Transverse colon (tissue), 4 donors: ENCODE results near the gene FAM241A. TPM values are rescaled to one million over a fixed set of nuclear protein-coding genes. Genes with fewer than 3 reads are reported as not detected.

Experiments
- DNase-seq: peaks from one replicate; pipeline ENCODE4 v3.0.0-alpha.2; 2019
- H3K27ac ChIP-seq, 4 donors: fragments of 200-600 bp; sonication (generic); 2 replicates each; pipeline ENCODE4 v1.5.1; 2016 to 2018; ENCODE audit warnings: inconsistent platforms in 4 of 4
- H3K27me3 ChIP-seq: fragments of 200-600 bp; sonication (generic); 2 replicates; pipeline ENCODE4 v1.5.1; 2017; ENCODE audit warnings: inconsistent platforms
- H3K36me3 ChIP-seq, 4 donors: fragments of 200-600 bp; sonication (generic); 2 replicates each; pipeline ENCODE4 v1.5.1; 2017 to 2019; ENCODE audit warnings: inconsistent platforms in 4 of 4
- H3K4me1 ChIP-seq, 4 donors: fragments of 200-600 bp; sonication (generic); 2 replicates each; pipeline ENCODE4 v1.5.1; 2017 to 2020; ENCODE audit warnings: inconsistent platforms in 4 of 4
- H3K4me3 ChIP-seq, 4 donors: fragments of 200-600 bp; sonication (generic); 1 replicate in 1 of 4; 2 replicates in 3 of 4; pipeline versions ENCODE4 v1.5.1 to v1.6.1; 2017 to 2019; ENCODE audit warnings: inconsistent platforms in 4 of 4
- H3K9me3 ChIP-seq, 2 donors: fragments of 200-600 bp; sonication (generic); 2 replicates each; pipeline ENCODE4 v1.5.1; 2017 to 2019; ENCODE audit warnings: inconsistent platforms in 2 of 2
- CTCF ChIP-seq, 5 experiments: fragments of 200-600 bp in 3 of 5; fragments of 450-650 bp in 2 of 5; sonication (generic) in 3 of 5; IDR thresholded peaks; 1 replicate in 2 of 5; 2 replicates in 3 of 5; pipeline ENCODE4 v1.5.1; 2016 to 2017; ENCODE audit warnings: antibody characterized with exemption in 5 of 5, inconsistent platforms in 3 of 5, mild to moderate bottlenecking in 2 of 5, moderate library complexity in 1 of 5
- EP300 ChIP-seq: sonication (generic); formaldehyde crosslinking; IDR thresholded peaks from one replicate; pipeline ENCODE4 v1.6.1; 2017; ENCODE audit warnings: antibody characterized with exemption, low read depth
- POLR2A ChIP-seq: fragments of 450-650 bp; IDR thresholded peaks from one replicate; pipeline ENCODE4 v1.6.1; 2016; ENCODE audit warnings: antibody characterized with exemption, mild to moderate bottlenecking, moderate library complexity
- POLR2AphosphoS5 ChIP-seq, 3 donors: sonication (generic); formaldehyde crosslinking; IDR thresholded peaks; one replicate each; pipeline ENCODE4 v1.6.1; 2016; ENCODE audit warnings: antibody characterized with exemption in 3 of 3
- WGBS, 2 donors: methylation state at CpG; one replicate each; pipeline ENCODE4 v1.1.5; 2018; ENCODE audit warnings: low coverage in 1 of 2; 5-methylcytosine and 5-hydroxymethylcytosine counted together
- in situ Hi-C, 4 donors: fragments of 200-750 bp; cut with MboI; loops; one replicate each; pipeline versions ENCODE4 v1.15.0 to v1.15.1; 2017; ENCODE audit warnings: low sequenced_read_pairs in 3 of 4, low pct_ligation_motif_present in 1 of 4, low pct_unique_long_range_greater_than_20kb in 1 of 4
- intact Hi-C: fragments of 100-400 bp; cut with DNase I; formaldehyde crosslinking; loops from one replicate; pipeline ENCODE4 v1.15.1; 2023; ENCODE audit warnings: low total_unique reads
- total RNA-seq, 4 donors: library from RNA; depleted of rRNA; stranded (reverse); fragments of >200 nt; gene quantifications; one replicate each; pipeline ENCODE4 v1.1.0, GENCODE V29; 2016

The FAM241A gene
- 1 to 10 TPM in 3 of 4 donors, under 1 TPM in 1; 0.37 to 4.4 (median 1.7) TPM for total RNA-seq

GRCh38 chr4:112145326-112145789 lies at the start of gene FAM241A:
FAM241A (plus strand) TSS chr4:112145454; CDS start chr4:112145581, 127 bp downstream.
- intact Hi-C loops (no loop called here), in situ Hi-C loops (no loop called here)
- TF ChIP-seq EP300 (no peak), POLR2A (peak; percentile 35), CTCF (IDR thresholded peaks at IDR 0.05) (no peak), POLR2AphosphoS5 (IDR thresholded peaks at IDR 0.05) (peak; percentile 74 to 81 (median 79))
- Histone ChIP-seq H3K27ac (peak within 1 kb of the TSS; percentile 91 to 95 (median 94)), H3K4me3 (peak within 1 kb of the TSS; percentile 75 to 90 (median 84)), H3K4me1 (peaks cover 0 to 12% (median 6%) of the 10 kb centered on the region in 4 donors), H3K27me3 (no peaks in the 10 kb centered on the region), H3K9me3 (no peaks in the 10 kb centered on the region), H3K36me3 (no peaks in the 10 kb centered on the region)
- WGBS, 2 donors: 0% methylated on average over 52 of the region's 70 CpGs; no CpG with 5 or more reads in 1 of the 2 donors
- DNase-seq: peak; percentile 89

GRCh38 chr4:112098841-112099530 lies 46.3 kb upstream of the FAM241A start:
- in situ Hi-C loops (loop anchor here in 1 of 4 donors (5.0 kb wide), 1 partner anchor 133 kb away; the partner anchor contains the start of gene AP1AR), intact Hi-C loops (no loop called here)
- H3K4me3 ChIP-seq: no peak overlapping the region
- H3K9me3 ChIP-seq: no peaks in the 10 kb centered on the region
- no peak for TF ChIP-seq POLR2AphosphoS5 (IDR thresholded peaks at IDR 0.05)
- TF ChIP-seq EP300: no peak
- no peak for TF ChIP-seq CTCF (IDR thresholded peaks at IDR 0.05)
- no peak for TF ChIP-seq POLR2A
- 80% methylated on average over 4 of the region's 4 CpGs for WGBS, 2 donors
- no peak overlapping the region for H3K27ac ChIP-seq
- H3K36me3 ChIP-seq: no peaks in the 10 kb centered on the region
- no peaks in the 10 kb centered on the region for H3K27me3 ChIP-seq
- peaks cover 0 to 5% (median 0%) of the 10 kb centered on the region in 4 donors for H3K4me1 ChIP-seq
- DNase-seq: no peak

GRCh38 chr4:112099701-112100297 lies 45.5 kb upstream of the FAM241A start:
- Histone ChIP-seq H3K4me1 (peaks cover 0 to 5% (median 0%) of the 10 kb centered on the region in 4 donors), H3K27ac (no peak overlapping the region), H3K4me3 (no peak overlapping the region), H3K9me3 (no peaks in the 10 kb centered on the region), H3K36me3 (no peaks in the 10 kb centered on the region), H3K27me3 (no peaks in the 10 kb centered on the region)
- peak; percentile 58 to 65 (median 64) for TF ChIP-seq CTCF (IDR thresholded peaks at IDR 0.05)
- TF ChIP-seq POLR2A: no peak
- DNase-seq: no peak
- intact Hi-C loops: loop anchor here (2.0 kb wide), 1 partner anchor 135 kb away; no protein-coding TSS in a partner anchor
- in situ Hi-C loops: loop anchor here (5.0 to 25.0 kb wide), 4 partner anchors 113 to 138 kb away; partner anchors contain the start of gene AP1AR (in 3 of the 4)
- 21% methylated on average over 5 of the region's 5 CpGs for WGBS, 2 donors

- intact Hi-C loops (no loop called here), in situ Hi-C loops (loop anchor here in 3 of 4 donors (10.0 to 25.0 kb wide), 3 partner anchors 109 to 134 kb away; partner anchors contain the start of gene AP1AR (in 2 of the 3))
- peaks cover 0 to 9% (median 0%) of the 10 kb centered on the region in 4 donors for H3K4me1 ChIP-seq
- no peak overlapping the region for H3K27ac ChIP-seq
- no peak for DNase-seq
- H3K27me3 ChIP-seq: no peaks in the 10 kb centered on the region
- H3K9me3 ChIP-seq: no peaks in the 10 kb centered on the region
- H3K4me3 ChIP-seq: no peak overlapping the region
- 80 to 81% methylated on average over 6 of the region's 6 CpGs for WGBS, 2 donors
- TF ChIP-seq POLR2AphosphoS5 (IDR thresholded peaks at IDR 0.05) (no peak), POLR2A (no peak), CTCF (IDR thresholded peaks at IDR 0.05) (no peak), EP300 (no peak)
- no peaks in the 10 kb centered on the region for H3K36me3 ChIP-seq
Measured at GRCh38 chr4:112102875-112103370, 42.3 kb upstream of the FAM241A start.
